Measurements from ENCODE around the gene MYO18B.

The MYO18B gene

GRCh38 chr22:26033586-26033985, 291.6 kb downstream of the MYO18B start:
- H3K4me3 ChIP-seq (ENCODE audit: low read depth, low read length), result no peak overlapping the region
- H3K27me3 ChIP-seq (ENCODE audit: control insufficient read depth, insufficient read depth, low read length), result no peaks in the 10 kb centered on the region
- no peak overlapping the region for H3K9ac ChIP-seq (ENCODE audit: low read depth, low read length)
- H3K4me1 ChIP-seq (ENCODE audit: control insufficient read depth, insufficient read depth, low read length), result no peaks in the 10 kb centered on the region
- H3K27ac ChIP-seq (ENCODE audit: low read depth, low read length), result no peak overlapping the region
- H3K36me3 ChIP-seq (ENCODE audit: control insufficient read depth, insufficient read depth, low read length), result no peaks in the 10 kb centered on the region
- peaks cover 19% of the 10 kb centered on the region; the same call in 1 of the 2 replicates for H3K9me3 ChIP-seq (ENCODE audit: control insufficient read depth, insufficient read depth, low read length)

- Histone ChIP-seq H3K4me1 (ENCODE audit: control insufficient read depth, insufficient read depth, low read length) (no peaks in the 10 kb centered on the region), H3K9me3 (ENCODE audit: control insufficient read depth, insufficient read depth, low read length) (peaks cover 19% of the 10 kb centered on the region; the same call in 1 of the 2 replicates), H3K36me3 (ENCODE audit: control insufficient read depth, insufficient read depth, low read length) (no peaks in the 10 kb centered on the region), H3K27me3 (ENCODE audit: control insufficient read depth, insufficient read depth, low read length) (no peaks in the 10 kb centered on the region), H3K9ac (ENCODE audit: low read depth, low read length) (no peak overlapping the region), H3K4me3 (ENCODE audit: low read depth, low read length) (no peak overlapping the region), H3K27ac (ENCODE audit: low read depth, low read length) (no peak overlapping the region)
Measured at GRCh38 chr22:26035523-26035922, 293.5 kb downstream of the MYO18B start.

- Histone ChIP-seq H3K36me3 (ENCODE audit: control insufficient read depth, insufficient read depth, low read length) (no peaks in the 10 kb centered on the region), H3K9ac (ENCODE audit: low read depth, low read length) (no peak overlapping the region), H3K4me3 (ENCODE audit: low read depth, low read length) (no peak overlapping the region), H3K4me1 (ENCODE audit: control insufficient read depth, insufficient read depth, low read length) (0 out of 2 replicates have a peak, but pooled peaks cover 2% of the 10 kb centered on the region), H3K27me3 (ENCODE audit: control insufficient read depth, insufficient read depth, low read length) (no peaks in the 10 kb centered on the region), H3K9me3 (ENCODE audit: control insufficient read depth, insufficient read depth, low read length) (peaks cover 19% of the 10 kb centered on the region; the same call in 1 of the 2 replicates), H3K27ac (ENCODE audit: low read depth, low read length) (no peak overlapping the region)
Measured at GRCh38 chr22:26038365-26038764, 296.4 kb downstream of the MYO18B start.

GRCh38 chr22:26041931-26042330, 299.9 kb downstream of the MYO18B start:
- Histone ChIP-seq H3K4me1 (ENCODE audit: control insufficient read depth, insufficient read depth, low read length) (0 out of 2 replicates have a peak, but pooled peaks cover 2% of the 10 kb centered on the region), H3K9me3 (ENCODE audit: control insufficient read depth, insufficient read depth, low read length) (0 out of 2 replicates have a peak, but pooled peaks cover 5% of the 10 kb centered on the region), H3K4me3 (ENCODE audit: low read depth, low read length) (no peak overlapping the region), H3K36me3 (ENCODE audit: control insufficient read depth, insufficient read depth, low read length) (no peaks in the 10 kb centered on the region), H3K27ac (ENCODE audit: low read depth, low read length) (no peak overlapping the region), H3K9ac (ENCODE audit: low read depth, low read length) (no peak overlapping the region), H3K27me3 (ENCODE audit: control insufficient read depth, insufficient read depth, low read length) (no peaks in the 10 kb centered on the region)

- no peaks in the 10 kb centered on the region for H3K36me3 ChIP-seq (ENCODE audit: control insufficient read depth, insufficient read depth, low read length)
- no peak overlapping the region for H3K27ac ChIP-seq (ENCODE audit: low read depth, low read length)
- 0 out of 2 replicates have a peak, but pooled peaks cover 2% of the 10 kb centered on the region for H3K4me1 ChIP-seq (ENCODE audit: control insufficient read depth, insufficient read depth, low read length)
- H3K9me3 ChIP-seq (ENCODE audit: control insufficient read depth, insufficient read depth, low read length), result 0 out of 2 replicates have a peak, but pooled peaks cover 4% of the 10 kb centered on the region
- no peak overlapping the region for H3K9ac ChIP-seq (ENCODE audit: low read depth, low read length)
- H3K27me3 ChIP-seq (ENCODE audit: control insufficient read depth, insufficient read depth, low read length), result no peaks in the 10 kb centered on the region
- H3K4me3 ChIP-seq (ENCODE audit: low read depth, low read length), result no peak overlapping the region
Measured at GRCh38 chr22:26043031-26043430, 301.0 kb downstream of the MYO18B start.

- 0 out of 2 replicates have a peak, but pooled peaks cover 2% of the 10 kb centered on the region for H3K4me1 ChIP-seq (ENCODE audit: control insufficient read depth, insufficient read depth, low read length)
- no peak overlapping the region for H3K9ac ChIP-seq (ENCODE audit: low read depth, low read length)
- H3K9me3 ChIP-seq (ENCODE audit: control insufficient read depth, insufficient read depth, low read length), result no peaks in the 10 kb centered on the region
- no peak overlapping the region for H3K27ac ChIP-seq (ENCODE audit: low read depth, low read length)
- no peaks in the 10 kb centered on the region for H3K27me3 ChIP-seq (ENCODE audit: control insufficient read depth, insufficient read depth, low read length)
- no peak overlapping the region for H3K4me3 ChIP-seq (ENCODE audit: low read depth, low read length)
- H3K36me3 ChIP-seq (ENCODE audit: control insufficient read depth, insufficient read depth, low read length), result no peaks in the 10 kb centered on the region
Measured at GRCh38 chr22:26045051-26045450, 303.1 kb downstream of the MYO18B start.

- Histone ChIP-seq H3K36me3 (ENCODE audit: control insufficient read depth, insufficient read depth, low read length) (no peaks in the 10 kb centered on the region), H3K4me1 (ENCODE audit: control insufficient read depth, insufficient read depth, low read length) (0 out of 2 replicates have a peak, but pooled peaks cover 2% of the 10 kb centered on the region), H3K9me3 (ENCODE audit: control insufficient read depth, insufficient read depth, low read length) (no peaks in the 10 kb centered on the region), H3K9ac (ENCODE audit: low read depth, low read length) (no peak overlapping the region), H3K4me3 (ENCODE audit: low read depth, low read length) (no peak overlapping the region), H3K27ac (ENCODE audit: low read depth, low read length) (no peak overlapping the region), H3K27me3 (ENCODE audit: control insufficient read depth, insufficient read depth, low read length) (no peaks in the 10 kb centered on the region)
Measured at GRCh38 chr22:26045860-26046259, 303.9 kb downstream of the MYO18B start.

GRCh38 chr22:26047516-26047915, 305.5 kb downstream of the MYO18B start:
- Histone ChIP-seq H3K4me1 (ENCODE audit: control insufficient read depth, insufficient read depth, low read length) (no peaks in the 10 kb centered on the region), H3K9ac (ENCODE audit: low read depth, low read length) (no peak overlapping the region), H3K27me3 (ENCODE audit: control insufficient read depth, insufficient read depth, low read length) (no peaks in the 10 kb centered on the region), H3K27ac (ENCODE audit: low read depth, low read length) (no peak overlapping the region), H3K36me3 (ENCODE audit: control insufficient read depth, insufficient read depth, low read length) (no peaks in the 10 kb centered on the region), H3K9me3 (ENCODE audit: control insufficient read depth, insufficient read depth, low read length) (no peaks in the 10 kb centered on the region), H3K4me3 (ENCODE audit: low read depth, low read length) (no peak overlapping the region)

- Histone ChIP-seq H3K4me1 (ENCODE audit: control insufficient read depth, insufficient read depth, low read length) (no peaks in the 10 kb centered on the region), H3K27ac (ENCODE audit: low read depth, low read length) (no peak overlapping the region), H3K27me3 (ENCODE audit: control insufficient read depth, insufficient read depth, low read length) (no peaks in the 10 kb centered on the region), H3K4me3 (ENCODE audit: low read depth, low read length) (no peak overlapping the region), H3K36me3 (ENCODE audit: control insufficient read depth, insufficient read depth, low read length) (no peaks in the 10 kb centered on the region), H3K9me3 (ENCODE audit: control insufficient read depth, insufficient read depth, low read length) (no peaks in the 10 kb centered on the region), H3K9ac (ENCODE audit: low read depth, low read length) (no peak overlapping the region)
Measured at GRCh38 chr22:26047920-26048319, 305.9 kb downstream of the MYO18B start.

GRCh38 chr22:26050079-26050478, 308.1 kb downstream of the MYO18B start:
- Histone ChIP-seq H3K27ac (ENCODE audit: low read depth, low read length) (no peak overlapping the region), H3K4me1 (ENCODE audit: control insufficient read depth, insufficient read depth, low read length) (peaks cover 16% of the 10 kb centered on the region), H3K9ac (ENCODE audit: low read depth, low read length) (no peak overlapping the region), H3K4me3 (ENCODE audit: low read depth, low read length) (no peak overlapping the region), H3K36me3 (ENCODE audit: control insufficient read depth, insufficient read depth, low read length) (no peaks in the 10 kb centered on the region), H3K27me3 (ENCODE audit: control insufficient read depth, insufficient read depth, low read length) (no peaks in the 10 kb centered on the region), H3K9me3 (ENCODE audit: control insufficient read depth, insufficient read depth, low read length) (no peaks in the 10 kb centered on the region)

GRCh38 chr22:26053737-26054316, 311.8 kb downstream of the MYO18B start:
- Histone ChIP-seq H3K4me1 (ENCODE audit: control insufficient read depth, insufficient read depth, low read length) (peaks cover 23% of the 10 kb centered on the region), H3K9me3 (ENCODE audit: control insufficient read depth, insufficient read depth, low read length) (no peaks in the 10 kb centered on the region)

More at GRCh38 chr22:26053737-26054316, 311.8 kb downstream of the MYO18B start:
- H3K9ac ChIP-seq (ENCODE audit: low read depth, low read length), result no peak overlapping the region
- H3K36me3 ChIP-seq (ENCODE audit: control insufficient read depth, insufficient read depth, low read length), result no peaks in the 10 kb centered on the region
- peak overlapping the region; percentile 48 for H3K27ac ChIP-seq (ENCODE audit: low read depth, low read length)
- no peaks in the 10 kb centered on the region for H3K27me3 ChIP-seq (ENCODE audit: control insufficient read depth, insufficient read depth, low read length)
- H3K4me3 ChIP-seq (ENCODE audit: low read depth, low read length), result no peak overlapping the region

All from HUES48 (cell line).